Raji (cell line): ENCODE results near the gene RBM46.

Source experiments
- POLR2A ChIP-seq: IDR thresholded peaks from 2 replicates; pipeline ENCODE4 v1.6.1; 2011; ENCODE audit warnings: low read depth, low read length, control low read depth; ENCODE audit not compliant: insufficient read depth

The RBM46 gene

GRCh38 chr4:154781126-154781982, at the start of gene RBM46:
TSS of gene RBM46 (plus strand) at chr4:154781272. CDS start at chr4:154796753, 15,481 bp downstream.
- TF ChIP-seq POLR2A: no peak

GRCh38 chr4:154731756-154732155, 49.3 kb upstream of the RBM46 start:
- TF ChIP-seq POLR2A: no peak

- no peak for TF ChIP-seq POLR2A
Observed at GRCh38 chr4:154732669-154733068, 48.4 kb upstream of the RBM46 start.

GRCh38 chr4:154736770-154737169, 44.3 kb upstream of the RBM46 start:
- no peak for TF ChIP-seq POLR2A

- no peak for TF ChIP-seq POLR2A
Observed at GRCh38 chr4:154738426-154738825, 42.6 kb upstream of the RBM46 start.

- no peak for TF ChIP-seq POLR2A
Observed at GRCh38 chr4:154739111-154739510, 42.0 kb upstream of the RBM46 start.

- no peak for TF ChIP-seq POLR2A
Observed at GRCh38 chr4:154740462-154740861, 40.6 kb upstream of the RBM46 start.

- no peak for TF ChIP-seq POLR2A
Observed at GRCh38 chr4:154741131-154741665, 39.9 kb upstream of the RBM46 start.

- no peak for TF ChIP-seq POLR2A
Observed at GRCh38 chr4:154741922-154742850, 38.9 kb upstream of the RBM46 start.

GRCh38 chr4:154743683-154744340, 37.3 kb upstream of the RBM46 start, which contains the start of gene LRAT:
TSS of gene LRAT (plus strand) at chr4:154744000. CDS start at chr4:154744327, 327 bp downstream.
- no peak for TF ChIP-seq POLR2A

- TF ChIP-seq POLR2A: no peak
Observed at GRCh38 chr4:154744341-154744926, 36.6 kb upstream of the RBM46 start.

GRCh38 chr4:154757713-154758112, 23.4 kb upstream of the RBM46 start:
- TF ChIP-seq POLR2A: no peak

- no peak for TF ChIP-seq POLR2A
Observed at GRCh38 chr4:154760895-154761294, 20.2 kb upstream of the RBM46 start.

- no peak for TF ChIP-seq POLR2A
Observed at GRCh38 chr4:154778264-154778663, 2.8 kb upstream of the RBM46 start.
